ENCODE data around the gene IPCEF1.

IPCEF1 gene

GRCh38 chr6:154397491-154398195 is 41.0 kb upstream of the IPCEF1 start:
- no peak for TF ChIP-seq CTCF (IDR thresholded peaks at IDR 0.05; ENCODE audit: low read length, missing control alignments)
- no peak overlapping the region for H3K4me3 ChIP-seq (replicated peaks; ENCODE audit: low read depth, low read length)
- DNase-seq (ENCODE audit: low read depth) = no peak

GRCh38 chr6:154395878-154396277 is 39.3 kb upstream of the IPCEF1 start:
- TF ChIP-seq CTCF (IDR thresholded peaks at IDR 0.05; ENCODE audit: low read length, missing control alignments) = no peak
- DNase-seq (ENCODE audit: low read depth) = no peak
- no peak overlapping the region for H3K4me3 ChIP-seq (replicated peaks; ENCODE audit: low read depth, low read length)

- H3K4me3 ChIP-seq (replicated peaks; ENCODE audit: low read depth, low read length) = no peak overlapping the region
- no peak for TF ChIP-seq CTCF (IDR thresholded peaks at IDR 0.05; ENCODE audit: low read length, missing control alignments)
- no peak for DNase-seq (ENCODE audit: low read depth)
Measured at GRCh38 chr6:154395316-154395715, 38.7 kb upstream of the IPCEF1 start.

GRCh38 chr6:154394571-154394970 is 38.0 kb upstream of the IPCEF1 start:
- TF ChIP-seq CTCF (IDR thresholded peaks at IDR 0.05; ENCODE audit: low read length, missing control alignments) = no peak
- DNase-seq (ENCODE audit: low read depth) = no peak
- no peak overlapping the region for H3K4me3 ChIP-seq (replicated peaks; ENCODE audit: low read depth, low read length)

- no peak overlapping the region for H3K4me3 ChIP-seq (replicated peaks; ENCODE audit: low read depth, low read length)
- no peak for TF ChIP-seq CTCF (IDR thresholded peaks at IDR 0.05; ENCODE audit: low read length, missing control alignments)
- no peak for DNase-seq (ENCODE audit: low read depth)
Measured at GRCh38 chr6:154390034-154390433, 33.4 kb upstream of the IPCEF1 start.

GRCh38 chr6:154388803-154389202 is 32.2 kb upstream of the IPCEF1 start:
- TF ChIP-seq CTCF (IDR thresholded peaks at IDR 0.05; ENCODE audit: low read length, missing control alignments) = no peak
- H3K4me3 ChIP-seq (replicated peaks; ENCODE audit: low read depth, low read length) = no peak overlapping the region
- DNase-seq (ENCODE audit: low read depth) = no peak
